WTC11 (cell line): ENCODE measurements around the gene CUTC. TPM values are rescaled to one million over a fixed set of nuclear protein-coding genes. Genes with fewer than 3 reads are reported as not detected.

Experiments used
- ATAC-seq: fragments of 200-7000 bp; cut with Tn5 transposase; 2 replicates; pipeline ENCODE4 v1.10.0; 2021; ENCODE audit warnings: mild to moderate bottlenecking, moderate library complexity
- CTCF ChIA-PET: fragments of 300-600 bp; sonication (Branson Sonifier 250); formaldehyde crosslinking; loops from one replicate; lab custom pipeline; 2021; ENCODE audit warnings: antibody characterized with exemption; lab: Charles Lee
- POLR2A ChIA-PET: fragments of 350-600 bp; sonication (Branson Sonifier 250); formaldehyde crosslinking; loops from one replicate; lab custom pipeline; 2021; ENCODE audit warnings: antibody characterized with exemption; lab: Charles Lee
- DNase-seq: peaks from one replicate; pipeline ENCODE4 v3.0.0; 2021; ENCODE audit warnings: low spot score
- H3K27ac Mint-ChIP-seq: 2 replicates; pipeline ENCODE4 v1.8.0; 2021; ENCODE audit warnings: mixed read lengths
- H3K27me3 Mint-ChIP-seq: 2 replicates; pipeline ENCODE4 v1.8.0; 2021; ENCODE audit warnings: low read depth, mild to moderate bottlenecking, moderate library complexity, mixed read lengths
- H3K36me3 Mint-ChIP-seq: 2 replicates; pipeline ENCODE4 v1.8.0; 2021; ENCODE audit warnings: mixed read lengths
- H3K4me1 Mint-ChIP-seq: 2 replicates; pipeline ENCODE4 v1.8.0; 2022; ENCODE audit warnings: mixed read lengths
- H3K4me3 Mint-ChIP-seq: 2 replicates; pipeline ENCODE4 v1.8.0; 2021; ENCODE audit warnings: mild to moderate bottlenecking, moderate library complexity, mixed read lengths
- H3K9me3 Mint-ChIP-seq: 2 replicates; pipeline ENCODE4 v1.8.0; 2021; ENCODE audit warnings: mixed read lengths
- AR ChIP-seq: fragments of 250-450 bp; sonication (Bioruptor Pico); IDR thresholded peaks from 2 replicates; pipeline ENCODE4 v1.9.0; 2021; ENCODE audit warnings: mild to moderate bottlenecking
- CTCF ChIP-seq: fragments of 200-600 bp; IDR thresholded peaks from 2 replicates; pipeline ENCODE4 v1.8.0; 2022; ENCODE audit warnings: antibody characterized with exemption
- E2F1 ChIP-seq: sonication (generic); formaldehyde crosslinking; IDR thresholded peaks from 2 replicates; pipeline ENCODE4 v1.8.0; 2022; ENCODE audit warnings: mild to moderate bottlenecking, missing genetic modification reagents
- E2F4 ChIP-seq: sonication (generic); formaldehyde crosslinking; IDR thresholded peaks from 2 replicates; pipeline ENCODE4 v1.8.1; 2022; ENCODE audit warnings: low read depth, mild to moderate bottlenecking, moderate library complexity, missing genetic modification reagents, borderline replicate concordance
- FOXK1 ChIP-seq: sonication (generic); formaldehyde crosslinking; IDR thresholded peaks from 2 replicates; pipeline ENCODE4 v1.8.0; 2022; ENCODE audit warnings: mild to moderate bottlenecking, moderate library complexity, missing genetic modification reagents
- FOXP4 ChIP-seq: sonication (generic); formaldehyde crosslinking; IDR thresholded peaks from 2 replicates; pipeline ENCODE4 v1.8.0; 2022; ENCODE audit warnings: mild to moderate bottlenecking, missing genetic modification reagents
- GRHL2 ChIP-seq: fragments of 250-450 bp; sonication (Bioruptor Pico); IDR thresholded peaks from 2 replicates; pipeline ENCODE4 v1.8.0; 2022; ENCODE audit warnings: mild to moderate bottlenecking, moderate library complexity; ENCODE audit not compliant: insufficient replicate concordance, severe bottlenecking
- GTF2I ChIP-seq: fragments of 250-450 bp; sonication (Bioruptor Pico); conservative IDR thresholded peaks from 2 replicates; pipeline ENCODE4 v1.4.0; 2021; ENCODE audit warnings: mild to moderate bottlenecking
- HMGA2 ChIP-seq: fragments of 250-450 bp; sonication (Bioruptor Pico); IDR thresholded peaks from 2 replicates; pipeline ENCODE4 v1.4.0; 2021; ENCODE audit warnings: mild to moderate bottlenecking, moderate library complexity
- HMGXB4 ChIP-seq: sonication (generic); formaldehyde crosslinking; IDR thresholded peaks from 2 replicates; pipeline ENCODE4 v1.8.1; 2023; ENCODE audit warnings: mild to moderate bottlenecking, moderate library complexity, missing genetic modification reagents
- JUN ChIP-seq: sonication (generic); formaldehyde crosslinking; IDR thresholded peaks from 2 replicates; pipeline ENCODE4 v1.8.0; 2023; ENCODE audit warnings: mild to moderate bottlenecking, missing genetic modification reagents
- MXD4 ChIP-seq: fragments of 250-450 bp; sonication (Bioruptor Pico); IDR thresholded peaks from 2 replicates; pipeline ENCODE4 v1.8.0; 2021; ENCODE audit warnings: mild to moderate bottlenecking, moderate library complexity, borderline replicate concordance
- NFATC4 ChIP-seq: fragments of 250-450 bp; sonication (Bioruptor Pico); IDR thresholded peaks from 2 replicates; pipeline ENCODE4 v1.9.0; 2021; ENCODE audit warnings: mild to moderate bottlenecking
- NFYB ChIP-seq: sonication (generic); formaldehyde crosslinking; conservative IDR thresholded peaks from 2 replicates; pipeline ENCODE4 v1.8.0; 2022; ENCODE audit warnings: low read depth, missing genetic modification reagents
- NR2C2 ChIP-seq: sonication (generic); formaldehyde crosslinking; IDR thresholded peaks from 2 replicates; pipeline ENCODE4 v1.8.0; 2022; ENCODE audit warnings: mild to moderate bottlenecking, missing genetic modification reagents
- OVOL2 ChIP-seq: fragments of 250-450 bp; sonication (Bioruptor Pico); IDR thresholded peaks from 2 replicates; pipeline ENCODE4 v1.9.0; 2021; ENCODE audit warnings: mild to moderate bottlenecking, borderline replicate concordance
- RELA ChIP-seq: sonication (generic); formaldehyde crosslinking; IDR thresholded peaks from 2 replicates; pipeline ENCODE4 v1.8.1; 2022; ENCODE audit warnings: missing genetic modification reagents, mild to moderate bottlenecking, borderline replicate concordance
- SOX15 ChIP-seq: fragments of 250-450 bp; sonication (Bioruptor Pico); IDR thresholded peaks from 2 replicates; pipeline ENCODE4 v1.9.0; 2021; ENCODE audit warnings: mild to moderate bottlenecking
- TEAD4 ChIP-seq: sonication (generic); formaldehyde crosslinking; IDR thresholded peaks from 2 replicates; pipeline ENCODE4 v1.8.0; 2022; ENCODE audit warnings: mild to moderate bottlenecking, missing genetic modification reagents
- ZBTB21 ChIP-seq: sonication (generic); formaldehyde crosslinking; IDR thresholded peaks from 2 replicates; pipeline ENCODE4 v1.8.1; 2023; ENCODE audit warnings: mild to moderate bottlenecking, missing genetic modification reagents, borderline replicate concordance
- ZNF121 ChIP-seq: sonication (generic); formaldehyde crosslinking; IDR thresholded peaks from 2 replicates; pipeline ENCODE4 v1.8.0; 2023; ENCODE audit warnings: missing genetic modification reagents
- ZNF138 ChIP-seq: sonication (generic); formaldehyde crosslinking; conservative IDR thresholded peaks from 2 replicates; pipeline ENCODE4 v1.8.1; 2022; ENCODE audit warnings: mild to moderate bottlenecking, moderate library complexity, missing genetic modification reagents
- ZNF219 ChIP-seq: sonication (generic); formaldehyde crosslinking; IDR thresholded peaks from 2 replicates; pipeline ENCODE4 v1.8.0; 2023; ENCODE audit warnings: missing genetic modification reagents, mild to moderate bottlenecking, borderline replicate concordance
- ZNF512 ChIP-seq: sonication (generic); formaldehyde crosslinking; IDR thresholded peaks from 2 replicates; pipeline ENCODE4 v1.8.1; 2022; ENCODE audit warnings: missing genetic modification reagents, borderline replicate concordance
- total RNA-seq: library from RNA; stranded (reverse); gene quantifications from 3 replicates; pipeline ENCODE4 v1.2.3, GENCODE V29; 2021

Gene CUTC
- total RNA-seq, 1 experiment from 2014 or later, result 28.6 TPM

GRCh38 chr10:99784016-99784726 lies 52.1 kb downstream of the CUTC start (continued):
- TF ChIP-seq ZNF512 (no peak), FOXK1 (CRISPR knock-in tag) (no peak), MXD4 (CRISPR knock-in tag) (no peak), RELA (CRISPR knock-in tag) (no peak), ZNF219 (CRISPR knock-in tag) (no peak), NR2C2 (CRISPR knock-in tag) (no peak), CTCF (no peak), ZBTB21 (no peak), E2F1 (CRISPR knock-in tag) (no peak), JUN (CRISPR knock-in tag) (no peak), TEAD4 (no peak)

- H3K36me3 Mint-ChIP-seq, result no peaks in the 10 kb centered on the region
- H3K4me3 Mint-ChIP-seq, result no peak overlapping the region
- H3K27ac Mint-ChIP-seq, result no peak overlapping the region
- no peaks in the 10 kb centered on the region for H3K27me3 Mint-ChIP-seq
- H3K4me1 Mint-ChIP-seq, result peaks cover 25% of the 10 kb centered on the region
- ATAC-seq, result no peak
- no peaks in the 10 kb centered on the region for H3K9me3 Mint-ChIP-seq
- TF ChIP-seq GRHL2 (CRISPR knock-in tag), result no peak
- TF ChIP-seq ZNF121 (CRISPR knock-in tag), result no peak
- no peak for TF ChIP-seq HMGA2 (CRISPR knock-in tag)
- no peak for TF ChIP-seq OVOL2
- no peak for TF ChIP-seq SOX15 (CRISPR knock-in tag)
- no peak for TF ChIP-seq GTF2I (CRISPR knock-in tag)
- no peak for TF ChIP-seq E2F4 (CRISPR knock-in tag)
- no peak for TF ChIP-seq FOXP4 (CRISPR knock-in tag)
- no peak for TF ChIP-seq HMGXB4 (CRISPR knock-in tag)
- TF ChIP-seq NFYB (CRISPR knock-in tag), result no peak
- TF ChIP-seq NFATC4 (CRISPR knock-in tag), result no peak
- no peak for TF ChIP-seq AR
- no peak for TF ChIP-seq ZNF138 (CRISPR knock-in tag)
- ChIA-PET POLR2A (no interaction called here), CTCF (interaction anchor here (1.2 to 1.6 kb wide), 2 partner anchors 52 to 61 kb away, joined by 3 to 4 read pairs; no protein-coding TSS in a partner anchor)
- no peak for DNase-seq
Measured at GRCh38 chr10:99784727-99785441, 52.9 kb downstream of the CUTC start.
